ENCODE measurements around the gene IQSEC1. TPM values are rescaled to one million over a fixed set of nuclear protein-coding genes. Genes with fewer than 3 reads are reported as not detected.

The IQSEC1 gene
- total and polyA plus RNA-seq, 2 donors (not counting 1 experiment from before 2014, with no cell fraction given), result 96.7 to 222 TPM

DNA sequence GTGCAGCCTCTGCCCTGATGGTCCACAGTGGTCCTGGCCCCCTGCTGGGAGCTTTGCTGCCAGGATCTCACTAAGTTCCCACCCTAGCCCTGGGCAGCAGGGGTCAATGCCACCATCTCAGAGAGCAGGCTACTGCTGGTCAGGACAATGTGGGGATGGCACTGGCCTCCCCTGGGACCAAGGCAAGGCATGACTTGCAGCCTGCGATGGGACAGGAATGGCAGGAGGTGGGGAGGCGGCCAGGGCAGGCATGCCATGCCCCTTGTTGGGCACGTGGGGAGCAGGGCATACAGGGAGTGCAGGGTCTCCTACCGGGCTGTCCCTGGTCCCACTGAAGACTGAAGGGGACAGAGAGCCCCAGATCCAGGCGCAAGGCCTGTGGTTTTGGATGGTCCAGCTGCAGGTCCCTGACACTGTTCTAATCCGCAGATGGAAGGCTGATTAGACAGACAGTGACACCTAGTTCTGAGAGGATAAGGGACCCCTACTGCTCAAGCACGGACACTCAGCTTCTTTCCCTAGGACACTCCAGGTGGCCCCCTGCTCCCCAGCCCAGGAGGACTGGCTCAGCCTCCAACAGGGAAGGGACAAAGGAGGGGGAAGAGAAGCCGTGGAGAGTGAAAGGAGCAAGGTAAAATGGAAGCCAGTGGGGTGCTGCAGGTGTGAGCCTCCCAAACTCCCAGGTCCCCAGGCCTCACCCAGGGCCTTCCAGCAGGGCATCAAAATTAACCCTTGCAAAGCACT is 162.7 kb downstream of the IQSEC1 start:
- ChIA-PET CTCF (interaction anchor here (1.0 kb wide), 1 partner anchor 12 kb away, joined by 3 read pairs; no protein-coding TSS in a partner anchor), POLR2A (no interaction called here)

DNA sequence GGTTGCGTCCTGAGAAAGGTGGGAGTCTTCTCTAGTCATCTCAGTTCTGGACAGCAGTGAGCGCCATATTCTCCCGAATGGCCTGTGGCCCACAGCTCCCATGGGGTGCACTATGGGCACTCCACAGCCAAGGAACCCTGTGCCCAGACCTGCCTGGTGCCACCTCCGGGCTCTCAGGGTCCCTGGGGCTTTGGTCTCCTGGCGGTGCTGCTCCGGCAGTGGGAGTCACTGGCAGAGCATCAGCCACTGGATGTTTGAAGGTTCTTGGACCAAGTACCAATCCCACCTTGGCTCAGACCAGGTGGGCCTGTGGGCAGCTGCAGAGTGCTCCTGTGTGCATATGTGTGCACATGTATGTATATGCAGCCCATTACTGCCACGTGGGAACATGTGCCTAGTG is 163.5 kb downstream of the IQSEC1 start:
- TF ChIP-seq, protein P1, sequence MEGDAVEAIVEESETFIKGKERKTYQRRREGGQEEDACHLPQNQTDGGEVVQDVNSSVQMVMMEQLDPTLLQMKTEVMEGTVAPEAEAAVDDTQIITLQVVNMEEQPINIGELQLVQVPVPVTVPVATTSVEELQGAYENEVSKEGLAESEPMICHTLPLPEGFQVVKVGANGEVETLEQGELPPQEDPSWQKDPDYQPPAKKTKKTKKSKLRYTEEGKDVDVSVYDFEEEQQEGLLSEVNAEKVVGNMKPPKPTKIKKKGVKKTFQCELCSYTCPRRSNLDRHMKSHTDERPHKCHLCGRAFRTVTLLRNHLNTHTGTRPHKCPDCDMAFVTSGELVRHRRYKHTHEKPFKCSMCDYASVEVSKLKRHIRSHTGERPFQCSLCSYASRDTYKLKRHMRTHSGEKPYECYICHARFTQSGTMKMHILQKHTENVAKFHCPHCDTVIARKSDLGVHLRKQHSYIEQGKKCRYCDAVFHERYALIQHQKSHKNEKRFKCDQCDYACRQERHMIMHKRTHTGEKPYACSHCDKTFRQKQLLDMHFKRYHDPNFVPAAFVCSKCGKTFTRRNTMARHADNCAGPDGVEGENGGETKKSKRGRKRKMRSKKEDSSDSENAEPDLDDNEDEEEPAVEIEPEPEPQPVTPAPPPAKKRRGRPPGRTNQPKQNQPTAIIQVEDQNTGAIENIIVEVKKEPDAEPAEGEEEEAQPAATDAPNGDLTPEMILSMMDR (IDR thresholded peaks at IDR 0.05), result no peak
- TF ChIP-seq EZH2 (IDR thresholded peaks at IDR 0.05; ENCODE audit: borderline replicate concordance, insufficient read depth, low read depth, low read length, poor library complexity, severe bottlenecking), result no peak
- ChIA-PET CTCF (no interaction called here), POLR2A (no interaction called here)
- Mint-ChIP-seq H3K4me1 (peaks cover 3% of the 10 kb centered on the region), H3K27ac (peak overlapping the region; percentile 76), H3K4me3 (no peak overlapping the region), H3K9me3 (ENCODE audit: insufficient read depth) (no peaks in the 10 kb centered on the region), H3K27me3 (no peaks in the 10 kb centered on the region)
- peaks cover 100% of the 10 kb centered on the region for H4K20me1 ChIP-seq (ENCODE audit: control insufficient read depth, insufficient read depth, low read length, poor library complexity, severe bottlenecking)
- 96% methylated on average over 7 of the region's 7 CpGs for WGBS (ENCODE audit: insufficient coverage)
- no peak overlapping the region for H2AFZ ChIP-seq (ENCODE audit: insufficient read depth, low read depth, low read length, poor library complexity, severe bottlenecking)
- ATAC-seq (ENCODE audit: low read depth) (no peak), DNase-seq (no peak)
- H3K27ac ChIP-seq (ENCODE audit: low read length in 2 of 2), result no peak overlapping the region
- no peak overlapping the region for H3K4me3 ChIP-seq (ENCODE audit: control extremely low read depth in 1 of 5, extremely low read depth in 1 of 5, insufficient read depth in 1 of 5, low read depth in 2 of 5, low read length in 4 of 5)
- H3K9ac ChIP-seq (ENCODE audit: low read length), result no peak overlapping the region
- H3K79me2 ChIP-seq (ENCODE audit: control insufficient read depth, insufficient read depth, low read length), result peaks cover 10% of the 10 kb centered on the region
- H3K27me3 ChIP-seq (replicated peaks in 1 of 4; ENCODE audit: control extremely low read depth in 1 of 4, control insufficient read depth in 3 of 4, insufficient read depth in 4 of 4, low read length in 3 of 4), result no peaks in the 10 kb centered on the region
- H3K9me3 ChIP-seq (ENCODE audit: control extremely low read depth in 1 of 3, control insufficient read depth in 2 of 3, insufficient read depth in 1 of 3, low read length in 2 of 3), result no peaks in the 10 kb centered on the region
- H3K4me2 ChIP-seq (replicated peaks; ENCODE audit: low read depth, low read length, poor library complexity, severe bottlenecking), result no peak overlapping the region
- intact Hi-C loops (cut with micrococcal nuclease), result no loop called here
- peaks cover 0 to 6% of the 10 kb centered on the region in 2 donors for H3K4me1 ChIP-seq (ENCODE audit: control insufficient read depth in 2 of 2, insufficient read depth in 2 of 2, low read length in 2 of 2)
- peaks cover 0 to 100% of the 10 kb centered on the region in 2 experiments for H3K36me3 ChIP-seq (replicated peaks in 1 of 2; ENCODE audit: control extremely low read depth in 1 of 2, control insufficient read depth in 1 of 2, extremely low read depth in 1 of 2, insufficient read depth in 2 of 2, low read length in 1 of 2)

More for the DNA sequence above, 162.7 kb downstream of the IQSEC1 start:
- Histone ChIP-seq H3K9ac (ENCODE audit: low read length) (no peak overlapping the region), H4K20me1 (ENCODE audit: control insufficient read depth, insufficient read depth, low read length, poor library complexity, severe bottlenecking) (peaks cover 100% of the 10 kb centered on the region), H3K36me3 (replicated peaks in 1 of 2; ENCODE audit: control extremely low read depth in 1 of 2, control insufficient read depth in 1 of 2, extremely low read depth in 1 of 2, insufficient read depth in 2 of 2, low read length in 1 of 2) (peaks cover 0 to 100% of the 10 kb centered on the region in 2 experiments), H3K27ac (ENCODE audit: low read length in 2 of 2) (no peak overlapping the region), H3K27me3 (replicated peaks in 1 of 4; ENCODE audit: control extremely low read depth in 1 of 4, control insufficient read depth in 3 of 4, insufficient read depth in 4 of 4, low read length in 3 of 4) (no peaks in the 10 kb centered on the region), H3K4me3 (ENCODE audit: control extremely low read depth in 1 of 5, extremely low read depth in 1 of 5, insufficient read depth in 1 of 5, low read depth in 2 of 5, low read length in 4 of 5) (no peak overlapping the region), H3K9me3 (ENCODE audit: control extremely low read depth in 1 of 3, control insufficient read depth in 2 of 3, insufficient read depth in 1 of 3, low read length in 2 of 3) (no peaks in the 10 kb centered on the region), H3K4me1 (ENCODE audit: control insufficient read depth in 2 of 2, insufficient read depth in 2 of 2, low read length in 2 of 2) (no peaks in the 10 kb centered on the region), H3K79me2 (ENCODE audit: control insufficient read depth, insufficient read depth, low read length) (peaks cover 16% of the 10 kb centered on the region), H2AFZ (ENCODE audit: insufficient read depth, low read depth, low read length, poor library complexity, severe bottlenecking) (no peak overlapping the region), H3K4me2 (replicated peaks; ENCODE audit: low read depth, low read length, poor library complexity, severe bottlenecking) (no peak overlapping the region)
- TF ChIP-seq, protein P1 (IDR thresholded peaks at IDR 0.05), result no peak
- no peak for TF ChIP-seq EZH2 (IDR thresholded peaks at IDR 0.05; ENCODE audit: borderline replicate concordance, insufficient read depth, low read depth, low read length, poor library complexity, severe bottlenecking)
- ATAC-seq (ENCODE audit: low read depth) (no peak), DNase-seq (no peak)
- WGBS (ENCODE audit: insufficient coverage), result 91% methylated on average over 6 of the region's 8 CpGs
- H3K4me3 Mint-ChIP-seq, result no peak overlapping the region
- H3K27ac Mint-ChIP-seq, result no peak overlapping the region
- H3K27me3 Mint-ChIP-seq, result no peaks in the 10 kb centered on the region
- peaks cover 1% of the 10 kb centered on the region for H3K4me1 Mint-ChIP-seq
- no peaks in the 10 kb centered on the region for H3K9me3 Mint-ChIP-seq (ENCODE audit: insufficient read depth)
- intact Hi-C loops (cut with micrococcal nuclease), result no loop called here
